Measurements from ENCODE around the gene HNRNPA1.

- no peak for TF ChIP-seq CTCF (IDR thresholded peaks at IDR 0.05)
- no peak for TF ChIP-seq EZH2 (IDR thresholded peaks at IDR 0.05; ENCODE audit: borderline replicate concordance, insufficient read depth, low read depth, low read length, poor library complexity, severe bottlenecking)
Measured at GRCh38 chr12:54304187-54304810, 23.8 kb downstream of the HNRNPA1 start.
